Pons (tissue), 1 donor: ENCODE data around the gene LSM10.

Source experiments
- DNase-seq: peaks from one replicate; pipeline ENCODE4 v3.0.0-alpha.2; 2016; ENCODE audit warnings: low spot score

The LSM10 gene

GRCh38 chr1:36397378-36398230, at the start of gene LSM10:
Gene LSM10 (minus strand): TSS chr1:36397908. CDS start chr1:36394129, 3,779 bp downstream.
- peak; percentile 92 for DNase-seq

- no peak for DNase-seq
Observed at GRCh38 chr1:36447450-36447849, 49.7 kb upstream of the LSM10 start.

GRCh38 chr1:36446746-36447145, 49.0 kb upstream of the LSM10 start:
- no peak for DNase-seq

- peak; percentile 28 for DNase-seq
Observed at GRCh38 chr1:36446271-36446670, 48.6 kb upstream of the LSM10 start.

GRCh38 chr1:36443297-36443696, 45.6 kb upstream of the LSM10 start:
- no peak for DNase-seq

- DNase-seq: no peak
Observed at GRCh38 chr1:36442337-36442736, 44.6 kb upstream of the LSM10 start.

GRCh38 chr1:36440646-36441045, 42.9 kb upstream of the LSM10 start:
- no peak for DNase-seq

- DNase-seq: no peak
Observed at GRCh38 chr1:36440044-36440443, 42.3 kb upstream of the LSM10 start.

- DNase-seq: no peak
Observed at GRCh38 chr1:36438715-36439114, 41.0 kb upstream of the LSM10 start.

- no peak for DNase-seq
Observed at GRCh38 chr1:36436821-36437220, 39.1 kb upstream of the LSM10 start.

GRCh38 chr1:36433102-36433501, 35.4 kb upstream of the LSM10 start:
- no peak for DNase-seq

GRCh38 chr1:36432616-36433015, 34.9 kb upstream of the LSM10 start:
- DNase-seq: no peak

GRCh38 chr1:36425791-36426190, 28.1 kb upstream of the LSM10 start:
- DNase-seq: no peak

GRCh38 chr1:36421649-36422048, 23.9 kb upstream of the LSM10 start:
- DNase-seq: no peak

- DNase-seq: peak; percentile 86
Observed at GRCh38 chr1:36420836-36421317, 23.2 kb upstream of the LSM10 start.

- no peak for DNase-seq
Observed at GRCh38 chr1:36420409-36420808, 22.7 kb upstream of the LSM10 start.

GRCh38 chr1:36419569-36419968, 21.9 kb upstream of the LSM10 start:
- no peak for DNase-seq

- DNase-seq: no peak
Observed at GRCh38 chr1:36419140-36419539, 21.4 kb upstream of the LSM10 start.

- DNase-seq: no peak
Observed at GRCh38 chr1:36417931-36418330, 20.2 kb upstream of the LSM10 start.

GRCh38 chr1:36415661-36416326, 18.1 kb upstream of the LSM10 start:
- no peak for DNase-seq

GRCh38 chr1:36414384-36414783, 16.7 kb upstream of the LSM10 start:
- no peak for DNase-seq

- no peak for DNase-seq
Observed at GRCh38 chr1:36411674-36412648, 14.3 kb upstream of the LSM10 start.
